Osteoblast (primary cell): ENCODE data around the gene CPZ. TPM values are rescaled to one million over a fixed set of nuclear protein-coding genes. Genes with fewer than 3 reads are reported as not detected.

Source experiments
- DNase-seq: peaks from one replicate; pipeline ENCODE4 v3.0.0; 2011; ENCODE audit warnings: low spot score, mixed read lengths; ENCODE audit not compliant: insufficient read length; ENCODE audit errors: missing footprints
- H2AFZ ChIP-seq: 2 replicates; pipeline ENCODE4 v1.6.0; 2011; ENCODE audit warnings: mild to moderate bottlenecking, low read length
- H3K27ac ChIP-seq: 2 replicates; pipeline ENCODE4 v1.5.1; 2011; ENCODE audit warnings: mild to moderate bottlenecking, low read depth, low read length, moderate library complexity
- H3K27me3 ChIP-seq: 2 replicates; pipeline ENCODE4 v1.6.0; 2012; ENCODE audit warnings: mild to moderate bottlenecking, control low read depth, inconsistent platforms, low read length, moderate library complexity; ENCODE audit not compliant: insufficient read depth
- H3K36me3 ChIP-seq: 2 replicates; pipeline ENCODE4 v1.5.1; 2011; ENCODE audit warnings: mild to moderate bottlenecking, low read length, control low read depth, moderate library complexity; ENCODE audit not compliant: insufficient read depth
- H3K4me1 ChIP-seq: 2 replicates; pipeline ENCODE4 v1.5.1; 2011; ENCODE audit warnings: mild to moderate bottlenecking, low read length, control low read depth, moderate library complexity; ENCODE audit not compliant: insufficient read depth
- H3K4me2 ChIP-seq: 2 replicates; pipeline ENCODE4 v1.6.0; 2011; ENCODE audit warnings: mild to moderate bottlenecking, low read length; ENCODE audit not compliant: insufficient read depth
- H3K4me3 ChIP-seq: fragments of 200-600 bp; sonication (generic); 3 replicates; pipeline ENCODE4 v1.5.1; 2012; ENCODE audit warnings: mild to moderate bottlenecking, low read length, inconsistent platforms; ENCODE audit not compliant: insufficient read depth
- H3K79me2 ChIP-seq: 2 replicates; pipeline ENCODE4 v1.6.0; 2012; ENCODE audit warnings: mild to moderate bottlenecking, low read length, control low read depth, inconsistent platforms; ENCODE audit not compliant: insufficient read depth
- H3K9me3 ChIP-seq: 2 replicates; pipeline ENCODE4 v1.5.1; 2011; ENCODE audit warnings: low read depth, low read length, control low read depth
- H4K20me1 ChIP-seq: 2 replicates; pipeline ENCODE4 v1.6.0; 2012; ENCODE audit warnings: mild to moderate bottlenecking, low read length, control low read depth; ENCODE audit not compliant: insufficient read depth
- total RNA-seq: library from RNA; depleted of rRNA; stranded (reverse); fragments of >200 nt; gene quantifications from 2 replicates; pipeline ENCODE4 v1.2.3, GENCODE V29; 2012
- TF ChIP-seq, protein P1 (sequence below): IDR thresholded peaks from 2 replicates; pipeline ENCODE4 v1.5.1; 2011; ENCODE audit warnings: mild to moderate bottlenecking, low read depth, low read length, moderate library complexity; ENCODE audit errors: extremely low read depth

The CPZ gene
- total RNA-seq, 1 donor: 44.5 TPM

DNA sequence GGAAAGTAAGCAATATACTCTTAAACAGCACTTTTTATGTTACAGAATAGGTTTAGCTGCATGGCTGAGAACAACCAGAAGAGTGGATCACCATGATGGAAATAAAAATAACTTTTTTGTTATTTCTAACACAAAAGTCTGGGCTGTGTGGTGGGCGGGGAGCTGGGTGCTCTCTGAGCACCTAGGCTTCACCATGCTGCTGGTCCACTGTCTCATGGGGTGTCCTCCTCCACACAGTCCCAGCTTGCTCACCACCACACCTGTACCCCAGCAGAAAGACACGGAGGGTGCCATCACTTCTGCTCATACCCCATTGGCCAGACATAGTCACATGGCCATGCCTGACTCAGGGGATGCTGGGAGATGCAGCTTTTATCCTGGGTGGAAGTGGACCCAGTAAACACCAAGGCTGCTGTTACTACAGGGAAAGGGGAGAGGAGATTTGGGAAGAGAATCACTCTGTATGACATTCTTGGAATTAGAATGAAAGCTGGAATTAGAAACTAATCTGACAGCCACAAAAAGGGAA lies 45.0 kb downstream of the CPZ start:
- H3K4me1 ChIP-seq: no peaks in the 10 kb centered on the region
- no peak overlapping the region for H3K4me2 ChIP-seq
- no peaks in the 10 kb centered on the region for H3K9me3 ChIP-seq
- no peaks in the 10 kb centered on the region for H3K36me3 ChIP-seq
- no peak overlapping the region for H3K27ac ChIP-seq
- TF ChIP-seq, protein P1, sequence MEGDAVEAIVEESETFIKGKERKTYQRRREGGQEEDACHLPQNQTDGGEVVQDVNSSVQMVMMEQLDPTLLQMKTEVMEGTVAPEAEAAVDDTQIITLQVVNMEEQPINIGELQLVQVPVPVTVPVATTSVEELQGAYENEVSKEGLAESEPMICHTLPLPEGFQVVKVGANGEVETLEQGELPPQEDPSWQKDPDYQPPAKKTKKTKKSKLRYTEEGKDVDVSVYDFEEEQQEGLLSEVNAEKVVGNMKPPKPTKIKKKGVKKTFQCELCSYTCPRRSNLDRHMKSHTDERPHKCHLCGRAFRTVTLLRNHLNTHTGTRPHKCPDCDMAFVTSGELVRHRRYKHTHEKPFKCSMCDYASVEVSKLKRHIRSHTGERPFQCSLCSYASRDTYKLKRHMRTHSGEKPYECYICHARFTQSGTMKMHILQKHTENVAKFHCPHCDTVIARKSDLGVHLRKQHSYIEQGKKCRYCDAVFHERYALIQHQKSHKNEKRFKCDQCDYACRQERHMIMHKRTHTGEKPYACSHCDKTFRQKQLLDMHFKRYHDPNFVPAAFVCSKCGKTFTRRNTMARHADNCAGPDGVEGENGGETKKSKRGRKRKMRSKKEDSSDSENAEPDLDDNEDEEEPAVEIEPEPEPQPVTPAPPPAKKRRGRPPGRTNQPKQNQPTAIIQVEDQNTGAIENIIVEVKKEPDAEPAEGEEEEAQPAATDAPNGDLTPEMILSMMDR: no peak
- H3K27me3 ChIP-seq: no peaks in the 10 kb centered on the region
- H4K20me1 ChIP-seq: no peaks in the 10 kb centered on the region
- no peak overlapping the region for H3K4me3 ChIP-seq
- DNase-seq: no peak
- no peaks in the 10 kb centered on the region for H3K79me2 ChIP-seq
- no peak overlapping the region for H2AFZ ChIP-seq

DNA sequence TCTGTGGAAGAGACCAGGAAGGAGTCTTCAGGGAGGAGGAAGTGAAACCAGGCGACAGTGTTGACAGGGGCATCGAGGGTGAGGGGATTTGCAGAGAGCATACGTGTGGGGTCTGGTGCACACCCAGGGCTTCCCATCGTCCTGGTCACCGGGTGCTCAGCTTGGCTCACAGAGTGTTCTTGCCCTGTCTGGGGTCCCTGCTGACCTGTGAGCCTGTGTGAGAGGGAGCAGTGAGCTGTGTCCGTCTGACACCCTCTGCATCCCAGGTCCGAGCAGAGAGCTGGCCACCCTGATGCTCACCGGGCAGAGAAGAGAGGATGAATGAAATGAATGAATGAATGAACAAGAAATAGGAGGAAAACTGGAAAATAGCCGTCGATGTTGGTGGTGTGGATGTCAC lies 46.5 kb downstream of the CPZ start:
- no peaks in the 10 kb centered on the region for H3K79me2 ChIP-seq
- H3K4me2 ChIP-seq: no peak overlapping the region
- no peaks in the 10 kb centered on the region for H3K4me1 ChIP-seq
- no peaks in the 10 kb centered on the region for H3K27me3 ChIP-seq
- no peaks in the 10 kb centered on the region for H3K36me3 ChIP-seq
- no peaks in the 10 kb centered on the region for H3K9me3 ChIP-seq
- H2AFZ ChIP-seq: no peak overlapping the region
- H4K20me1 ChIP-seq: no peaks in the 10 kb centered on the region
- DNase-seq: no peak
- no peak overlapping the region for H3K4me3 ChIP-seq
- no peak overlapping the region for H3K27ac ChIP-seq
- TF ChIP-seq, protein P1: no peak

DNA sequence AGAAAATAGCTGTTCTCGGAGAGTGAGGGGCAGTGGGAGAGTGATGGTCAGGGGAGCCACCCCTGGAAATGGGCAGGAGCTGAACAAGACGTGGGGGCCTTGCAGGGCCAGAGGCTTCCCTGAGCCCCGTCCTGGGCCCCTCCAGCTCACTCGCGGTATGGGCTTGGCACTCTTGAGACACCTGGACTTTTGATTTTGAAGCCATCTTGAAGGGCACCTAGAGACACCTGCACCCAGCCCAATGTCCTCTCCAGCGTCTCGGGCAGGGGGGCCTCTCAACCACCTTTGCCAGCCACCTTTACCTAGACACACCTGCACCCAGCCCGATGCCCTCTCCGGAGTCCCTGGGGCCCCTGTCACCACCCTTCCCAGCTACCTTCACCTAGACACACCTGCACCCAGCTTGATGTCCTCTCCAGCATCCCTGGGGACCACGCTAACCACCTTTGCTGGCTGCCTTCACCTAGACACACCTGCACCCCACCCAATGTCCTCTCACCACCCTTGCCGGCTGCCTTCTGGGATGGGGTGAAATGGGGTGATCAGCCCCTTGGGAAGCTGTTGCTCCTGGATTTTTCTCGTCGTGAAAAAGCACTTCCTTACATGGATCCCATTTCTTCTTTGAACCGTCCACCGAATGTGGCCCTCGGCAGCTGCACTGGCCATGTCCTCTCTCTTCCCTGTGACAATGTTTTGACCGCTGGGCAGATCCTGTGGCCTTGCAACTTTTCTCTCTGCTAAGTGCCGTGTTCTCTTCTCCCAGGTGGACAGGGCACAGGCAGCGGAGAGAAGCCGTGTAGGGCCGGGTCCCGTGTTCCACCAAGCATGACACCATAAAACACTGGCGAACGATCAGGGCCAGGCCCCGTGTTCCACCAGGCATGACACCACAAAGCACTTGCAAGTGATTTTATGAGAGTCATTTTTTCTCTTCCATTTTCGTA lies 47.5 kb downstream of the CPZ start:
- Histone ChIP-seq H3K4me3 (no peak overlapping the region), H2AFZ (no peak overlapping the region), H3K36me3 (no peaks in the 10 kb centered on the region), H3K9me3 (no peaks in the 10 kb centered on the region), H3K27me3 (no peaks in the 10 kb centered on the region), H3K4me2 (no peak overlapping the region), H3K79me2 (no peaks in the 10 kb centered on the region), H3K27ac (no peak overlapping the region), H4K20me1 (no peaks in the 10 kb centered on the region), H3K4me1 (no peaks in the 10 kb centered on the region)
- TF ChIP-seq, protein P1: no peak
- DNase-seq: no peak

GRCh38 chr4:8640816-8641215 lies 48.3 kb downstream of the CPZ start:
- Histone ChIP-seq H3K27me3 (no peaks in the 10 kb centered on the region), H3K9me3 (no peaks in the 10 kb centered on the region), H3K36me3 (no peaks in the 10 kb centered on the region), H3K27ac (no peak overlapping the region), H3K4me2 (no peak overlapping the region), H4K20me1 (no peaks in the 10 kb centered on the region), H3K79me2 (no peaks in the 10 kb centered on the region), H3K4me3 (no peak overlapping the region), H3K4me1 (no peaks in the 10 kb centered on the region), H2AFZ (no peak overlapping the region)
- no peak for DNase-seq
- TF ChIP-seq, protein P1: no peak
